IMR-90 (cell line): ENCODE measurements around the gene NDUFA3. TPM values are rescaled to one million over a fixed set of nuclear protein-coding genes. Genes with fewer than 3 reads are reported as not detected.

Experiments
- ATAC-seq: fragments of 200-7000 bp; cut with Tn5 transposase; 2 replicates; pipeline ENCODE4 v1.9.1; 2020; ENCODE audit warnings: low read depth, mild to moderate bottlenecking, moderate library complexity
- BruUV-seq: library from RNA; stranded (reverse); fragments of 400-500 nt; replicated peaks from 2 replicates; lab custom pipeline; 2021; lab: Mats Ljungman, UMichigan
- CTCF ChIA-PET: fragments of 300-600 bp; formaldehyde crosslinking; extraction: SDS; loops from one replicate; lab custom pipeline; 2021; ENCODE audit warnings: antibody characterized with exemption; lab: Yijun Ruan, JAX
- POLR2A ChIA-PET: fragments of 300-600 bp; sonication (Branson Sonifier 250); formaldehyde crosslinking; loops from one replicate; lab custom pipeline; 2022; ENCODE audit warnings: antibody characterized with exemption; ENCODE audit not compliant: unreplicated experiment; lab: Charles Lee
- DNase-seq: peaks from one replicate; pipeline ENCODE4 v3.0.0; 2013
- H2AFZ ChIP-seq: replicated peaks from 2 replicates; pipeline ENCODE3; 2013; ENCODE audit warnings: low read length, mild to moderate bottlenecking; ENCODE audit not compliant: poor library complexity
- H2AK5ac ChIP-seq: 2 replicates; pipeline ENCODE4 v1.6.1; 2013; ENCODE audit warnings: low read depth, low read length, inconsistent platforms
- H2AK9ac ChIP-seq: replicated peaks from 2 replicates; pipeline ENCODE3; 2013; ENCODE audit warnings: mild to moderate bottlenecking, low read depth, low read length, moderate library complexity; ENCODE audit not compliant: poor library complexity
- H2BK120ac ChIP-seq: 2 replicates; pipeline ENCODE4 v1.6.1; 2013; ENCODE audit warnings: low read depth, low read length, inconsistent platforms
- H2BK15ac ChIP-seq: 3 replicates; pipeline ENCODE4 v1.6.1; 2013; ENCODE audit warnings: low read depth, low read length, inconsistent platforms
- H2BK20ac ChIP-seq: 2 replicates; pipeline ENCODE4 v1.6.1; 2013; ENCODE audit warnings: low read depth, mild to moderate bottlenecking, inconsistent platforms, low read length, moderate library complexity
- H2BK5ac ChIP-seq: 2 replicates; pipeline ENCODE4 v1.6.1; 2013; ENCODE audit warnings: mild to moderate bottlenecking, low read depth, low read length, inconsistent platforms; ENCODE audit not compliant: poor library complexity, severe bottlenecking
- H3K14ac ChIP-seq: replicated peaks from 2 replicates; pipeline ENCODE4 v1.6.1; 2013; ENCODE audit warnings: low read depth, low read length, inconsistent platforms
- H3K18ac ChIP-seq: 2 replicates; pipeline ENCODE4 v1.6.1; 2013; ENCODE audit warnings: low read depth, low read length, control low read depth
- H3K23ac ChIP-seq: 2 replicates; pipeline ENCODE4 v1.6.1; 2013; ENCODE audit warnings: low read depth, low read length, inconsistent platforms
- H3K27ac ChIP-seq: 2 replicates; pipeline ENCODE4 v1.5.1; 2013; ENCODE audit warnings: mild to moderate bottlenecking, control low read depth, low read length; ENCODE audit not compliant: insufficient read depth
- H3K27me3 ChIP-seq: 2 replicates; pipeline ENCODE4 v1.6.1; 2013; ENCODE audit warnings: low read length; ENCODE audit not compliant: control insufficient read depth, insufficient read depth
- H3K36me3 ChIP-seq: 2 replicates; pipeline ENCODE4 v1.6.1; 2013; ENCODE audit warnings: low read length, mixed read lengths; ENCODE audit not compliant: control insufficient read depth, insufficient read depth
- H3K4ac ChIP-seq: 2 replicates; pipeline ENCODE4 v1.6.1; 2013; ENCODE audit warnings: low read depth, low read length, inconsistent platforms
- H3K4me1 ChIP-seq: 2 replicates; pipeline ENCODE4 v1.6.1; 2013; ENCODE audit warnings: low read length, mixed read lengths; ENCODE audit not compliant: control insufficient read depth, insufficient read depth
- H3K4me2 ChIP-seq: 2 replicates; pipeline ENCODE4 v1.6.1; 2013; ENCODE audit warnings: low read depth, mild to moderate bottlenecking, control low read depth, low read length, moderate library complexity
- H3K4me3 ChIP-seq: 2 replicates; pipeline ENCODE4 v1.5.1; 2013; ENCODE audit warnings: low read depth, mild to moderate bottlenecking, control low read depth, low read length, moderate library complexity; ENCODE audit not compliant: insufficient read depth
- H3K56ac ChIP-seq: 2 replicates; pipeline ENCODE4 v1.6.1; 2013; ENCODE audit warnings: low read length, inconsistent platforms; ENCODE audit not compliant: insufficient read depth; ENCODE audit errors: extremely low read depth
- H3K79me1 ChIP-seq, 2 experiments: 2 replicates each; pipeline ENCODE4 v1.6.1; 2013; ENCODE audit warnings: low read length in 2 of 2, inconsistent platforms in 1 of 2, low read depth in 1 of 2
- H3K9ac ChIP-seq: 2 replicates; pipeline ENCODE4 v1.6.1; 2013; ENCODE audit warnings: low read depth, low read length, control low read depth
- H3K9me1 ChIP-seq: 2 replicates; pipeline ENCODE4 v1.6.1; 2013; ENCODE audit warnings: low read length, inconsistent platforms; ENCODE audit not compliant: insufficient read depth
- H3K9me3 ChIP-seq: 2 replicates; pipeline ENCODE4 v1.6.1; 2013; ENCODE audit warnings: low read length; ENCODE audit not compliant: control insufficient read depth, insufficient read depth
- H4K20me1 ChIP-seq: 2 replicates; pipeline ENCODE4 v1.6.1; 2013; ENCODE audit warnings: low read length, inconsistent platforms; ENCODE audit not compliant: insufficient read depth
- H4K5ac ChIP-seq: 2 replicates; pipeline ENCODE4 v1.6.1; 2013; ENCODE audit warnings: mild to moderate bottlenecking, low read depth, low read length, control low read depth
- H4K8ac ChIP-seq, 2 experiments: 2 replicates each; pipeline ENCODE4 v1.6.1; 2013; ENCODE audit warnings: low read depth in 2 of 2, low read length in 2 of 2, control low read depth in 1 of 2, inconsistent platforms in 1 of 2
- H4K91ac ChIP-seq: 2 replicates; pipeline ENCODE4 v1.6.1; 2013; ENCODE audit warnings: low read depth, low read length, inconsistent platforms; ENCODE audit not compliant: insufficient read depth
- BHLHE40 ChIP-seq: fragments of 150-350 bp; IDR thresholded peaks from 2 replicates; pipeline ENCODE4 v1.6.1; 2016; ENCODE audit warnings: mild to moderate bottlenecking, low read depth, low read length
- CEBPB ChIP-seq: IDR thresholded peaks from 2 replicates; pipeline ENCODE4 v1.6.1; 2012; ENCODE audit warnings: low read depth, low read length, improper control_type of control experiment
- CHD1 ChIP-seq: IDR thresholded peaks from 2 replicates; pipeline ENCODE4 v1.6.1; 2012; ENCODE audit warnings: low read depth, low read length, improper control_type of control experiment
- MAFK ChIP-seq: IDR thresholded peaks from 2 replicates; pipeline ENCODE4 v1.6.1; 2012; ENCODE audit warnings: low read depth, low read length, improper control_type of control experiment
- MAZ ChIP-seq: IDR thresholded peaks from 2 replicates; pipeline ENCODE4 v1.6.1; 2012; ENCODE audit warnings: low read depth, mild to moderate bottlenecking, low read length, improper control_type of control experiment, moderate library complexity, borderline replicate concordance
- MXI1 ChIP-seq: IDR thresholded peaks from 2 replicates; pipeline ENCODE4 v1.6.1; 2012; ENCODE audit warnings: low read depth, mild to moderate bottlenecking, low read length, moderate library complexity, borderline replicate concordance
- NFE2L2 ChIP-seq: fragments of 150-350 bp; IDR thresholded peaks from 2 replicates; pipeline ENCODE4 v1.6.1; 2016; ENCODE audit warnings: low read depth, mild to moderate bottlenecking, low read length
- POLR2A ChIP-seq: IDR thresholded peaks from 2 replicates; pipeline ENCODE4 v1.6.1; 2012; ENCODE audit warnings: mild to moderate bottlenecking, low read depth, low read length
- RAD21 ChIP-seq: IDR thresholded peaks from 2 replicates; pipeline ENCODE4 v1.6.1; 2012; ENCODE audit warnings: low read length, improper control_type of control experiment
- RCOR1 ChIP-seq: IDR thresholded peaks from 2 replicates; pipeline ENCODE4 v1.6.1; 2012; ENCODE audit warnings: mild to moderate bottlenecking, low read length, improper control_type of control experiment; ENCODE audit not compliant: insufficient replicate concordance
- SMC3 ChIP-seq: fragments of 150-350 bp; IDR thresholded peaks from 2 replicates; pipeline ENCODE4 v1.6.1; 2016; ENCODE audit warnings: low read depth, mild to moderate bottlenecking, antibody characterized with exemption, low read length, moderate library complexity
- WGBS, 2 experiments: methylation state at CpG; one replicate each; pipeline versions ENCODE4 v1.1.5 to v1.1.7; 2013; ENCODE audit warnings: missing lambda C conversion rate in 2 of 2; ENCODE audit not compliant: insufficient read length in 1 of 2; ENCODE audit errors: extremely low coverage in 2 of 2; 5-methylcytosine and 5-hydroxymethylcytosine counted together
- dilution Hi-C: fragments of 300-500 bp; cut with HindIII; formaldehyde crosslinking; loops from one replicate; pipeline ENCODE4 v1.14.3; 2018; ENCODE audit warnings: low sequenced_read_pairs; ENCODE audit not compliant: unreplicated experiment
- in situ Hi-C: fragments of 300-500 bp; cut with MboI; formaldehyde crosslinking; loops from 3 replicates; pipeline ENCODE4 v1.14.3; 2019; ENCODE audit warnings: low sequenced_read_pairs, inconsistent platforms, mixed read lengths
- intact Hi-C: fragments of 100-400 bp; cut with micrococcal nuclease; formaldehyde crosslinking; loops from 2 replicates; pipeline ENCODE4 v1.10.0; 2022
- polyA plus RNA-seq, 3 experiments: library from polyadenylated mRNA; depleted of rRNA; stranded (reverse); fragments of >200 nt; gene quantifications; 2 replicates each; pipeline ENCODE4 v1.2.3, GENCODE V29; 2012; ENCODE audit warnings: low replicate concordance in 1 of 3
- total RNA-seq: library from RNA; depleted of rRNA; stranded (reverse); fragments of >200 nt; gene quantifications from 2 replicates; pipeline ENCODE4 v1.2.3, GENCODE V29; 2012
- TF ChIP-seq, protein P1 (sequence below): fragments of 150-350 bp; IDR thresholded peaks from 2 replicates; pipeline ENCODE4 v1.6.1; 2016; ENCODE audit warnings: low read depth, mild to moderate bottlenecking, low read length, moderate library complexity, borderline replicate concordance

Gene NDUFA3
- total and polyA plus RNA-seq, 2 of the 4 experiments (the other 2 are of a cell fraction) = 7.9 to 85.0 TPM

- H3K27ac ChIP-seq = no peak overlapping the region
- no peak overlapping the region for H4K8ac ChIP-seq
- WGBS, 2 experiments = 90% methylated on average over 4 of the region's 10 CpGs; no CpG with 5 or more reads in 1 of the 2 experiments
- no peaks in the 10 kb centered on the region; the same call in 1 of the 2 replicates for H3K9me1 ChIP-seq
- no peak overlapping the region for H3K23ac ChIP-seq
- no peak for ATAC-seq
- H2BK5ac ChIP-seq = no peak overlapping the region
- no peak overlapping the region for H3K9ac ChIP-seq
- H4K20me1 ChIP-seq = peaks cover 7% of the 10 kb centered on the region; the same call in 1 of the 2 replicates
- H2BK15ac ChIP-seq = no peak overlapping the region
- H2AFZ ChIP-seq = no peak overlapping the region
- H4K5ac ChIP-seq = no peak overlapping the region
- H3K14ac ChIP-seq = no peak overlapping the region
- no peak overlapping the region for H3K4me2 ChIP-seq
- in situ Hi-C loops = no loop called here
- DNase-seq = no peak
- H3K56ac ChIP-seq = no peak overlapping the region
- no peak overlapping the region for H3K18ac ChIP-seq
- BruUV-seq = no TSS peak
- H3K79me1 ChIP-seq = peaks cover 7 to 27% of the 10 kb centered on the region in 2 experiments; a peak in 3 of 4 replicates
- peaks cover 6% of the 10 kb centered on the region for H3K4me1 ChIP-seq
- H3K27me3 ChIP-seq = no peaks in the 10 kb centered on the region
- no peak overlapping the region for H3K4me3 ChIP-seq
- H3K9me3 ChIP-seq = no peaks in the 10 kb centered on the region
- ChIA-PET CTCF (no interaction called here), POLR2A (no interaction called here)
- intact Hi-C loops = no loop called here
- H3K4ac ChIP-seq = no peak overlapping the region
- no peak overlapping the region for H4K91ac ChIP-seq
- H2BK20ac ChIP-seq = no peak overlapping the region
- TF ChIP-seq MAZ (no peak), RCOR1 (no peak), RAD21 (no peak), MAFK (no peak), NFE2L2 (no peak), SMC3 (no peak), CHD1 (no peak), CEBPB (no peak), BHLHE40 (no peak), MXI1 (no peak), POLR2A (no peak; the same call in 1 of the 2 replicates)
- TF ChIP-seq, protein P1, sequence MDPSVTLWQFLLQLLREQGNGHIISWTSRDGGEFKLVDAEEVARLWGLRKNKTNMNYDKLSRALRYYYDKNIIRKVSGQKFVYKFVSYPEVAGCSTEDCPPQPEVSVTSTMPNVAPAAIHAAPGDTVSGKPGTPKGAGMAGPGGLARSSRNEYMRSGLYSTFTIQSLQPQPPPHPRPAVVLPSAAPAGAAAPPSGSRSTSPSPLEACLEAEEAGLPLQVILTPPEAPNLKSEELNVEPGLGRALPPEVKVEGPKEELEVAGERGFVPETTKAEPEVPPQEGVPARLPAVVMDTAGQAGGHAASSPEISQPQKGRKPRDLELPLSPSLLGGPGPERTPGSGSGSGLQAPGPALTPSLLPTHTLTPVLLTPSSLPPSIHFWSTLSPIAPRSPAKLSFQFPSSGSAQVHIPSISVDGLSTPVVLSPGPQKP = no peak
- H3K36me3 ChIP-seq = peaks cover 70% of the 10 kb centered on the region
- H2BK120ac ChIP-seq = no peak overlapping the region
- H2AK5ac ChIP-seq = no peak overlapping the region
- dilution Hi-C loops = no loop called here
- H2AK9ac ChIP-seq = no peak overlapping the region
Observed at GRCh38 chr19:54153731-54154326, 51.2 kb downstream of the NDUFA3 start.
